Small intestine (tissue), 7 donors: ENCODE measurements around the gene MGAT4C. TPM values are rescaled to one million over a fixed set of nuclear protein-coding genes. Genes with fewer than 3 reads are reported as not detected.

Experiments used
- DNase-seq, 2 donors: peaks; one replicate each; pipeline versions ENCODE4 v3.0.0 to v3.0.0-alpha.2; 2013
- FAIRE-seq: peaks from 2 replicates; lab custom pipeline; 2012; peaks lifted over from hg19 to GRCh38; lab: Jason Lieb, UNC
- H3K27ac ChIP-seq, 3 donors: one replicate each; pipeline ENCODE4 v1.5.1; 2013; ENCODE audit warnings: low read length in 2 of 3, mild to moderate bottlenecking in 2 of 3, control low read depth in 1 of 3, inconsistent platforms in 1 of 3, low read depth in 1 of 3, moderate library complexity in 1 of 3
- H3K27me3 ChIP-seq, 3 donors: one replicate each; pipeline ENCODE4 v1.6.1; 2013; ENCODE audit warnings: low read length in 3 of 3, inconsistent platforms in 1 of 3; ENCODE audit not compliant: control insufficient read depth in 3 of 3, insufficient read depth in 3 of 3
- H3K36me3 ChIP-seq, 3 donors: one replicate each; pipeline ENCODE4 v1.6.1; 2013; ENCODE audit warnings: low read length in 3 of 3, inconsistent platforms in 1 of 3, low read depth in 1 of 3, mild to moderate bottlenecking in 1 of 3, moderate library complexity in 1 of 3; ENCODE audit not compliant: control insufficient read depth in 3 of 3, insufficient read depth in 2 of 3
- H3K4me1 ChIP-seq, 3 donors: one replicate each; pipeline ENCODE4 v1.6.1; 2013; ENCODE audit warnings: low read length in 2 of 3, inconsistent platforms in 1 of 3, low read depth in 1 of 3, mild to moderate bottlenecking in 1 of 3, moderate library complexity in 1 of 3; ENCODE audit not compliant: control insufficient read depth in 3 of 3, insufficient read depth in 2 of 3
- H3K4me3 ChIP-seq, 3 donors: one replicate each; pipeline ENCODE4 v1.5.1; 2013; ENCODE audit warnings: low read length in 3 of 3, control low read depth in 1 of 3, inconsistent platforms in 1 of 3, low read depth in 1 of 3, mild to moderate bottlenecking in 1 of 3, moderate library complexity in 1 of 3
- H3K9me3 ChIP-seq, 2 donors: one replicate each; pipeline ENCODE4 v1.6.1; 2013; ENCODE audit warnings: low read depth in 1 of 2, low read length in 1 of 2; ENCODE audit not compliant: control insufficient read depth in 2 of 2, insufficient read depth in 1 of 2
- WGBS, 3 donors: extraction: QIAGEN DNeasy Blood & Tissue Kit; methylation state at CpG; one replicate each; pipeline ENCODE4 v1.1.7; 2013; 5-methylcytosine and 5-hydroxymethylcytosine counted together
- polyA plus RNA-seq, 4 donors: library from polyadenylated mRNA; stranded (reverse) in 3 of 4; unstranded in 1 of 4; fragments of 200-250 nt in 3 of 4; fragments of 120-200 nt in 1 of 4; gene quantifications; one replicate each; pipeline versions ENCODE4 v1.2.1 to v1.2.3, GENCODE V29; 2013
- donor health status: healthy with polysubstance abuse.
- donor health status: control.
- donor health status: control.
- donor health status: Bipolar disorder and iron deficiency.
- donor health status: healthy.

MGAT4C gene
- polyA plus RNA-seq, 4 donors = under 0.01 to 0.49 (median 0.12) TPM; not detected in 1

DNA sequence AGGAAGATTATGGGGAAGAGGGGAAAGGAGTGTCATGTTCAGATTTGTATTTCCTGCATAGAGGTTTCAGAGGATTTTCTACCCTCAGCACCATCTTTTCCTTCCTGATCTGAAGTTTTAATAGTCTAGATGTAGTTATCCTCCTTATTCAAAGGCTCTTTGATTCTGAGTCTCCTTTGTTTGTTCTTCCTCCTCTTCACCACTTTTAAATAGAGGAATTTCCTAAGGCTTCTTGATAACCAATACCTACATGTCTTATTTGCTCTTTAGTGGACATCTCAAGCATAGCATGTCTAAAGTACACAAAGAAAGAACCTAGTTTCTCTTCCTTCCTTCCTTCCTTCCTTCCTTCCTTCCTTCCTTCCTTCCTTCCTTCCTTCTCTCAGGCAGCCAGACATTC lies 8.3 kb downstream of the MGAT4C start:
- H3K4me1 ChIP-seq = no peaks in the 10 kb centered on the region
- DNase-seq (no peak), FAIRE-seq (no peak)
- H3K27me3 ChIP-seq = no peaks in the 10 kb centered on the region
- no peak overlapping the region for H3K27ac ChIP-seq
- H3K36me3 ChIP-seq = no peaks in the 10 kb centered on the region
- no peak overlapping the region for H3K4me3 ChIP-seq
- no peaks in the 10 kb centered on the region for H3K9me3 ChIP-seq

DNA sequence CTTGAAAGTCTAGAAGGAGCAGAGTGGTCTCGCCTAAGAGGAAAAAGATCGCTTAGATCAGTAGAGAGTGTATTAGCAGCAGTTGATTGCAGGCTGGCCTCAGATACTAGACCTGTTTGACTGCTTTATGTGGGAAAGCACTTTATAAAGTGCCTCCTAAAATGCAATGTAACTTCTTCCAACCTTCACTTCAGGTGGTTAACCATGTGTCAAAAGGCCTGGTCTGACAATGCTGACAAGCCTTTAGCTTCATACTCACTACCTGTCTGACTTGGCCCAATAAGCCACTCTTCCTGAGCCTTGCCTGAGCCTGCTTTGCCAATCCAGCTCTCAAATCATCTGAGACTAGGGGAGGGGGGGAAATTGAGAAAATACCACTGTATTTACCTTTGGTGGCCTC lies 14.6 kb downstream of the MGAT4C start:
- Histone ChIP-seq H3K9me3 (no peaks in the 10 kb centered on the region), H3K27me3 (no peaks in the 10 kb centered on the region), H3K27ac (no peak overlapping the region), H3K36me3 (no peaks in the 10 kb centered on the region), H3K4me3 (no peak overlapping the region), H3K4me1 (no peaks in the 10 kb centered on the region)
- no peak for DNase-seq
- 84 to 91% (median 89%) methylated on average over 2 of the region's 2 CpGs for WGBS, 3 donors
- no peak for FAIRE-seq

DNA sequence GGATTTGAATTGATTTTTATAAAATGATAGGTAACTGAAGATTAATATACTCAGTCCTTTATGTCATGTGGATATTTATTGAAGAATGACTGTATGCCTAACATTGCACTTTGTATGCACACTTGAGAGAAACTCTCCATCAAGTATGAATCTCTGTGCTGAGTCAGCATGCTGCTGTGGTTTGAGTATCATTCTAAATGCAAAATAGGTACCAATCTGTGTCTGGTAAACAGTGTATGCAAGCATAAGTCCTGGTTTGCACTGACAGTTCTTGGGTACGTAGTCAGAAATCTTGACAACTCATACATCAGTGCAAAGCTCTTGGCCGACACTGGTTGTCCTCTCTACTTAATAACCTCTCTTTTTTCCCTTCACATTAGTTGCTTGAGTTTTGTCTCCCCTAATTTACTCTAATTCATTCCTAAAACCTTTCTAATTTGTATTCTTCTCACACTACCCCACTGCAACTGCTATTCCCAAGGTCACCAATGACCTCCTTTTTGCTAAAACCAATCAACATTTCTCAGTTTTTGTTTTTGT lies 21.8 kb downstream of the MGAT4C start:
- H3K4me3 ChIP-seq = no peak overlapping the region
- no peaks in the 10 kb centered on the region for H3K27me3 ChIP-seq
- H3K36me3 ChIP-seq = no peaks in the 10 kb centered on the region
- no peaks in the 10 kb centered on the region for H3K4me1 ChIP-seq
- no peaks in the 10 kb centered on the region for H3K9me3 ChIP-seq
- DNase-seq = no peak
- 74 to 87% (median 84%) methylated on average over 2 of the region's 2 CpGs for WGBS, 3 donors
- FAIRE-seq = no peak
- no peak overlapping the region for H3K27ac ChIP-seq

DNA sequence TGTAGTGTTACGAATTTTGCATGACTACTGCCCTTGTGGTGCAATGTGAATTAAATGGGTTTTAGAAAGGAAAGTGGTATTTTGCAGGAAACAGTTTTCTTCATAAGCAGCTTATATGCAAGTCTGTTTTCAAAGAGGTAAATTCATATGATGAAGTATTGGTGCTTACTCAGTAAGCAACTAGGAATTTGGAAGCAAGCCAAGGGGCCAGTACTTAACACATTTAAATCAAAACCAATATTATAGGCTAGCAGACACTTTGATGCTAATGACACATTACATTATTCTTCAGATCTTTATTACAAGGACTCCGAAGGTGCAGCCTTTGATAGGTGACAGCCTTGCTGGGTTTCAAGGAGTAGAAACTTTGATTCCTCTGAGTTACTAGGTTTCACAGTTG lies 23.1 kb downstream of the MGAT4C start:
- H3K4me3 ChIP-seq = no peak overlapping the region
- H3K9me3 ChIP-seq = no peaks in the 10 kb centered on the region
- no peak for FAIRE-seq
- H3K36me3 ChIP-seq = no peaks in the 10 kb centered on the region
- no peaks in the 10 kb centered on the region for H3K4me1 ChIP-seq
- H3K27ac ChIP-seq = no peak overlapping the region
- WGBS, 3 donors = 40 to 64% (median 54%) methylated on average over 2 of the region's 2 CpGs
- no peaks in the 10 kb centered on the region for H3K27me3 ChIP-seq
- no peak for DNase-seq

- FAIRE-seq (no peak), DNase-seq (no peak)
- WGBS, 3 donors = 56 to 66% (median 63%) methylated on average over 8 of the region's 8 CpGs
- Histone ChIP-seq H3K9me3 (no peaks in the 10 kb centered on the region), H3K4me1 (no peaks in the 10 kb centered on the region), H3K36me3 (no peaks in the 10 kb centered on the region), H3K27me3 (no peaks in the 10 kb centered on the region), H3K27ac (no peak overlapping the region), H3K4me3 (no peak overlapping the region)
These were observed 25.6 kb downstream of the MGAT4C start for GRCh38 chr12:86230516-86231146.

GRCh38 chr12:86229772-86230171 lies 26.4 kb downstream of the MGAT4C start:
- Histone ChIP-seq H3K4me3 (no peak overlapping the region), H3K4me1 (no peaks in the 10 kb centered on the region), H3K36me3 (no peaks in the 10 kb centered on the region), H3K9me3 (no peaks in the 10 kb centered on the region), H3K27me3 (no peaks in the 10 kb centered on the region), H3K27ac (no peak overlapping the region)
- no peak for FAIRE-seq
- DNase-seq = no peak
- 89 to 94% (median 91%) methylated on average over 2 of the region's 2 CpGs for WGBS, 3 donors

DNA sequence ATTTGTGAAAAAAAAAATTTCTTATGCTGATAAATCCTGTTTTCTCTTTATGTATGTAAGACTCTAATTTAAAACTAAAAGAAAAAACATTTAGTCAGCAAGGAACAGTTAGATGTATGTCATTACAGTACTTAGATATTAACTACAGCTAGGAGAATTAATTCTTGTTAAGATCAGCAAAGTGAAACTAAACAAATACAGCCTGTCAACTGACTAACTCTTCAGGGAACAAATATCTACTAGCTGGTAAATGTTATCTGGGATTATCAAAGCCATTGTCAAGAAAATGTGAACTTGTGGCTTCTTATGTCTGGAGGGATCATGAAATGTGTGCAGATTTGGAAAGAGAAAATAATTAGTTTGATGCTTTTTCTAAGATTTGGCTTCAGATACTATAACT lies 27.5 kb downstream of the MGAT4C start:
- no peak overlapping the region for H3K4me3 ChIP-seq
- H3K4me1 ChIP-seq = no peaks in the 10 kb centered on the region
- no peak overlapping the region for H3K27ac ChIP-seq
- H3K27me3 ChIP-seq = no peaks in the 10 kb centered on the region
- no peaks in the 10 kb centered on the region for H3K36me3 ChIP-seq
- FAIRE-seq (no peak), DNase-seq (no peak)
- H3K9me3 ChIP-seq = no peaks in the 10 kb centered on the region

DNA sequence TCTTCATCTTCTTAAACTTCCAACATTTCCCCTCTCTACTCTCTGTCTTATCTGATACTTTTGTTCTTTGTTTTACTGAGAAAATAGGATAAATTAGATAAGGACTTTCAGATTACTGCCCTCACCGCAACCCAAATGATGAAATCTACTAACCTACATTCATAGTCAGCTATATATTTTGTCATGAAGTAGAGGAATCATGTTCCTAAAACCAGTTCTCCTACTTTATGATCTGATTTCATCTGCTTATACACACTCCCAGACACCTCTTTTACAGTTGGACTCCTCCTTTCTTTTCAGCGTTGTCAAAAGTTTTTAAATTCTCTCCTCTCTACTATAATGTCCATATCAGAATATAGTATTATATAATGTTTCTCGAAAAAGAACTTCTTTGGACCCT lies 29.7 kb downstream of the MGAT4C start:
- WGBS, 3 donors = 77 to 82% (median 81%) methylated on average over 3 of the region's 3 CpGs
- no peaks in the 10 kb centered on the region for H3K27me3 ChIP-seq
- H3K4me3 ChIP-seq = no peak overlapping the region
- no peaks in the 10 kb centered on the region for H3K9me3 ChIP-seq
- no peak for DNase-seq
- no peaks in the 10 kb centered on the region for H3K4me1 ChIP-seq
- no peak for FAIRE-seq
- H3K27ac ChIP-seq = no peak overlapping the region
- H3K36me3 ChIP-seq = no peaks in the 10 kb centered on the region

DNA sequence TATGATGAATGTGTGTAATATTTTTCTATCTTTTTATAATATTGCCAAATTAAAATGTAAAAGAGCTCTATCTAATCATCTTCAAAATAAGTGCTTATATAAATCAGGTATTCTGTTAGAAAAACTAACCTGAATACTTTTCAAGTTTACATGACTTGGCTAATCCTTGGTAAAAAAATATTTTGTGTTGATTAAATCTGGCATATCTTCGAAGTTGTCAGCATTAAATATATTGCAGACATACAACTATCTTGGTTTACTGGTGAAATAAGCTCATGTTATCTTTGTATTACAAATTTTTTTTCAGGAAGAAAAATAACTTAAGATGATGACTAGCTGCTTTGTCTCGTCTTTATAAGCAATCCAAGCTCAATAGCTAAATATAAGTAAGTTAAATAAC lies 39.6 kb downstream of the MGAT4C start:
- no peaks in the 10 kb centered on the region for H3K9me3 ChIP-seq
- H3K36me3 ChIP-seq = no peaks in the 10 kb centered on the region
- FAIRE-seq = no peak
- no peak overlapping the region for H3K27ac ChIP-seq
- no peaks in the 10 kb centered on the region for H3K4me1 ChIP-seq
- 34 to 59% (median 38%) methylated on average over 2 of the region's 2 CpGs for WGBS, 3 donors
- no peaks in the 10 kb centered on the region for H3K27me3 ChIP-seq
- H3K4me3 ChIP-seq = no peak overlapping the region
- no peak for DNase-seq
